Erythroblast (primary cell): Measurements from ENCODE around the gene MGLL.

ENCODE experiments used
- DNase-seq, 2 experiments: peaks; one replicate each; lab custom pipeline; 2025; lab: John Stamatoyannopoulos, UW
- GATA1 ChIP-seq: IDR thresholded peaks from 2 replicates; pipeline ENCODE4 v1.6.1; 2011; ENCODE audit warnings: low read depth, mild to moderate bottlenecking, control low read depth, low read length, moderate library complexity
- POLR2A ChIP-seq: IDR thresholded peaks from 2 replicates; pipeline ENCODE4 v1.6.1; 2011; ENCODE audit warnings: mild to moderate bottlenecking, low read length

Gene MGLL

GRCh38 chr3:127763816-127764215, 58.5 kb downstream of the MGLL start:
- DNase-seq, result no peak
- TF ChIP-seq POLR2A (no peak), GATA1 (no peak)

- DNase-seq, result no peak
- TF ChIP-seq GATA1 (no peak), POLR2A (no peak)
Measured at GRCh38 chr3:127763337-127763736, 59.0 kb downstream of the MGLL start.

- TF ChIP-seq GATA1, result no peak
- TF ChIP-seq POLR2A, result no peak
- no peak for DNase-seq
Measured at GRCh38 chr3:127762787-127763105, 59.6 kb downstream of the MGLL start.

- TF ChIP-seq GATA1, result no peak
- TF ChIP-seq POLR2A, result no peak
- no peak for DNase-seq
Measured at GRCh38 chr3:127762077-127762786, 60.1 kb downstream of the MGLL start.

GRCh38 chr3:127761441-127761801, 60.9 kb downstream of the MGLL start:
- TF ChIP-seq POLR2A (peak; percentile 39), GATA1 (no peak)
- DNase-seq, result no peak

- TF ChIP-seq GATA1, result no peak
- TF ChIP-seq POLR2A, result no peak
- DNase-seq, result no peak
Measured at GRCh38 chr3:127760791-127761440, 61.4 kb downstream of the MGLL start.

GRCh38 chr3:127760361-127760760, 62.0 kb downstream of the MGLL start:
- DNase-seq, result no peak
- TF ChIP-seq GATA1 (no peak), POLR2A (no peak)

- no peak for DNase-seq
- no peak for TF ChIP-seq POLR2A
- TF ChIP-seq GATA1, result no peak
Measured at GRCh38 chr3:127759826-127760225, 62.5 kb downstream of the MGLL start.

GRCh38 chr3:127758013-127758412, 64.3 kb downstream of the MGLL start:
- DNase-seq, result no peak
- TF ChIP-seq GATA1 (no peak), POLR2A (no peak)

GRCh38 chr3:127755305-127755681, 67.0 kb downstream of the MGLL start:
- TF ChIP-seq POLR2A (no peak), GATA1 (no peak)
- DNase-seq, result no peak

GRCh38 chr3:127754411-127755304, 67.7 kb downstream of the MGLL start:
- DNase-seq, result no peak
- TF ChIP-seq GATA1 (no peak), POLR2A (no peak)

- TF ChIP-seq POLR2A (no peak), GATA1 (no peak)
- DNase-seq, result no peak
Measured at GRCh38 chr3:127753898-127754410, 68.4 kb downstream of the MGLL start.

- no peak for DNase-seq
- TF ChIP-seq GATA1 (no peak), POLR2A (no peak)
Measured at GRCh38 chr3:127753338-127753737, 69.0 kb downstream of the MGLL start.

GRCh38 chr3:127751782-127752181, 70.5 kb downstream of the MGLL start:
- TF ChIP-seq POLR2A, result no peak
- TF ChIP-seq GATA1, result no peak
- DNase-seq, result no peak

GRCh38 chr3:127751163-127751621, 71.1 kb downstream of the MGLL start:
- TF ChIP-seq POLR2A (no peak), GATA1 (no peak)
- no peak for DNase-seq
